HG02884 (cell line): ENCODE results near the gene PLD3.
"Not testable (repeated sequence)": the region's sequence is repeated elsewhere in the genome, so short reads cannot be mapped to it uniquely, and the experiment has no call there.

Source experiments
- ATAC-seq: cut with Tn5 transposase; IDR thresholded peaks from one replicate; pipeline ENCODE4 v1.9.1; 2021; ENCODE audit warnings: mild to moderate bottlenecking, moderate library complexity; ENCODE audit not compliant: unreplicated experiment

The PLD3 gene

GRCh38 chr19:40362160-40362559, 13.7 kb downstream of the PLD3 start:
- no peak for ATAC-seq

- no peak for ATAC-seq
These were observed 14.6 kb downstream of the PLD3 start for GRCh38 chr19:40363069-40363468.

DNA sequence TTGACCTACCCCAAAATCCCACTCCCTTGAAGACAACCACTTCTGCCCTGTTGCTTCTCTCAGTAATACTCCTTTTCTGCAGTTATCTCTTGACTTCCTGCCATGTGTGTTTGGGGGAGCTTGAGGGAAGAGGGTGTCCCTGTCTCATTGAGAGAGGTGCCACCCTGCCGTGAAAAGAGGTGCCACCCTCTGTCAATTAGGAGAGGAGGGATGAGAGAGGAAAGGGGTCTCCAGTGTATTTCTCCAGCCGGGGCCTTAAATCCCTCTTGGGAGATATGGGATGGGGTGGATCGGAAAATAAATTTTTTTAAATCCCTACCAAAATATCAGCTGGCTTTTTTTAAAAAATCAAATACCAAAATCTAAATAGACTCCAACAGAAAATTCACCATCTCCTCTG, 16.5 kb downstream of the PLD3 start:
- no peak for ATAC-seq

DNA sequence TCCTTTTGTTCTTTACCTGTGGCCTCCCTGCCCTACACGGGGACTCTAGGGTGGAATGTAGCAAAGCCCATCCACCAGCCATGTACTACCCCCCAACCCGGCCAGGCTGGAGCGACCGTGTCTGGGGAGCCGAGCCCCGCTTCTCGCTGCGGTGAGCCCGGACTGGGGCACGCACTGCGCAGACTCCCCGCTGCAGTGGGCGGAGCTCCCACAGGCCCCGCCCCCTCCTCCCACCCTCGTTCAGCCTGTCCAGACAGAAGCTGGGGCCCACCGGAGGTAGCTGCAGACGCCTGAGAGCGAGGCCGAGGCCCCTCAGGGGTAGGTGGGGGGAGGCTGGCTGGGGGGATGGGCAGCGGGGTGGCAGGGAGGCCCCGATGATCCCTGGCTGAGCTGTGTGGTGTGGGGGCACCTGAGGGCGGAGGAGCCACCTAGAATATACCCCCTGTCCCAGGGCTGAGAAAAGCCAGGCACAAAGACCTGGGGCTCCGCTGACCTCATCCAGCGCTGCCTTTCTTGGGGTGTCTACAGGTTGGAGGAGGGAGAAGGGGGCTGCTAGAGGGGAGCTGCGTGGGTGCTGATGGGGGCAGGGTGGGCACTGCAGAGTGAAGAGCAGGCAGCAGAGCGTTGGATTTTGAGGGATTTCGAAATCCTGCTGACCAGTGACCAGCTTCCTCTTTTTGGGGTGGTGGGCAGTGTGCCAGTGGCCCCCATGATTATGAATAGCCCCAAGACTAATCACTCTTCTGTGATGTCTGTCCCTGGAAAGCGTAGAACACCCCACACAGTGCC, 17.3 kb downstream of the PLD3 start:
- ATAC-seq = no peak

DNA sequence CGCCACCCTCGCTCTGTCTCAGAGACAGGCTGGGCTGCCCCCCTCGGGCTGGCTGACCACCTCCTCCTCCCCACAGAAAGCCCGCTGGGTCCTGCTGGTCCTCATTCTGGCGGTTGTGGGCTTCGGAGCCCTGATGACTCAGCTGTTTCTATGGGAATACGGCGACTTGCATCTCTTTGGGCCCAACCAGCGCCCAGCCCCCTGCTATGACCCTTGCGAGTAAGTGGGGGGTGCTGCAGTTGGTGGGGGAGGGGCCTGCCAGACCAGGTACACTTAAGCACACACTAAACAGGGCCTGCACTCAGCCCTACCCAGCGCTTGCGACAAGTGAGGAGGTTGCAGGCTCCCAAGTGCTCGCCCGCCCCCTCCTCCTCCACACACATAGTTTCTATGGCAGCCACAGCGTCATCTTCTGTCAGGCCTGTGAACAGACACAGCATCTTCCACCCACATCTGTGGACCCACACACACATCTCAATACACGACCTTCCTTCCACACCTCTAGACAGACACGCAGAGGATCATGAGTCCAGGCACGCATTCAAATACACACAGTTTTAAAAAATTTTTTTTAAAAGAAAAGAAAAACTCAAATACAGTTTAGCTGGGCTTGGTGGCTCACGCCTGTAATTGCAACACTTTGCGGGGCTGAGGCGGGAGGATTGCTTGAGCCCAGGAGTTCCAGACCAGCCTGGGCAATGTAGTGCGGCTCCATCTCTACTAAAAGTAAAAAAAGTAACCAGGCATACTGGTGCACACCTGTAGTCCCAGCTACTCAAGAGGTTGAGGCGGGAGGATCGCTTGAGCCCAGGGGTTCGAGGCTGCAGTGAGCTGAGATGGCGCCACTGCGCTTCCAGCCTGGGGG, 18.4 kb downstream of the PLD3 start:
- no peak for ATAC-seq

- no peak for ATAC-seq
These were observed 19.3 kb downstream of the PLD3 start for GRCh38 chr19:40367577-40368434.

DNA sequence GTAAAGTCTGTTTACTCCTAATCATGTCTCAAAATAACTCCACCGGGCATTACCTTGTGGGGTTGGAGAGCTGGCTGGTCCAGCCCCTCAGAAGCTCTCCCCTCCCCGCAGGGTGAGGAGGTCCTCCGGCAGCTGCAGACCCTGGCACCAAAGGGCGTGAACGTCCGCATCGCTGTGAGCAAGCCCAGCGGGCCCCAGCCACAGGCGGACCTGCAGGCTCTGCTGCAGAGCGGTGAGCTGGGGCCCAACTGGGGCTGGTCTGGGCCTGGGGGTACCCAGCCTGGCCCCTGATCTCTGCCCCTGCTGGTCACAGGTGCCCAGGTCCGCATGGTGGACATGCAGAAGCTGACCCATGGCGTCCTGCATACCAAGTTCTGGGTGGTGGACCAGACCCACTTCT, 21.3 kb downstream of the PLD3 start:
- no peak for ATAC-seq

- ATAC-seq = not testable (repeated sequence)
These were observed 21.8 kb downstream of the PLD3 start for GRCh38 chr19:40370253-40370652.

GRCh38 chr19:40370997-40371801, 22.7 kb downstream of the PLD3 start:
- ATAC-seq = no peak

DNA sequence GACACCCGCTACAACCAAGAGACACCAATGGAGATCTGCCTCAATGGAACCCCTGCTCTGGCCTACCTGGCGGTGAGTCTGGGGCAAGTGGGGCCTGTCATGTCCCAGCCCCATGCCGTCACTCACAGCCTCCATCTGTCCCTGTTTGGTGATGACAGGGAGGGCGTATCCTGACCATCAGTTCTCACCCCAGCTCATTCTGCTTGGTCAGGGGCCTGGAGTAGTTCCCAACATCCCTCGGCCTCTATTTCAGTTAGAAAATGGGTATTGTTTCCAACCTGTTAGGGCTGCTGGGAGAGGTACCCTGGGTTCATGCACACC, 23.3 kb downstream of the PLD3 start:
- ATAC-seq = no peak

- ATAC-seq = no peak
These were observed 25.6 kb downstream of the PLD3 start for GRCh38 chr19:40374084-40374483.

GRCh38 chr19:40376286-40376862, 27.9 kb downstream of the PLD3 start:
- no peak for ATAC-seq

GRCh38 chr19:40377876-40378385, 29.4 kb downstream of the PLD3 start:
- no peak for ATAC-seq

DNA sequence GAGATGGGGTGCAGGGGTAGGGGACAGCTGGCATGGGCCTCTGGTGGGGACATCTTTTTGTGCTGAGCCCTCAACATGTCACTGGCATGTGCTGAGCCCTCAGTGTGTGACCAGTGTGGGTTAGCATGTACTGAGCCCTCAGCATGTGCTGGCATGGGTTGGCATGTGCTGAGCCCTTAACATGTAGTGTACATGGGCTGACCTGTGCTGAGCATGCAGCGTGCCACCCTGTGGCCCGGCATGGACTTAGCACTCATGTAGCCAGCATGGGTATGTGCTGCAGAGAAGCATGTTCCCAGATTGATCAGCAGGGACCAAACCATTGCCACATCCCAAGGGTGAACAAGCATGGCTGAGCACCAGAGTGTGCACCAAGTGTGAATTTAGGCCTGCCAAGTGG, 30.0 kb downstream of the PLD3 start:
- ATAC-seq = no peak

DNA sequence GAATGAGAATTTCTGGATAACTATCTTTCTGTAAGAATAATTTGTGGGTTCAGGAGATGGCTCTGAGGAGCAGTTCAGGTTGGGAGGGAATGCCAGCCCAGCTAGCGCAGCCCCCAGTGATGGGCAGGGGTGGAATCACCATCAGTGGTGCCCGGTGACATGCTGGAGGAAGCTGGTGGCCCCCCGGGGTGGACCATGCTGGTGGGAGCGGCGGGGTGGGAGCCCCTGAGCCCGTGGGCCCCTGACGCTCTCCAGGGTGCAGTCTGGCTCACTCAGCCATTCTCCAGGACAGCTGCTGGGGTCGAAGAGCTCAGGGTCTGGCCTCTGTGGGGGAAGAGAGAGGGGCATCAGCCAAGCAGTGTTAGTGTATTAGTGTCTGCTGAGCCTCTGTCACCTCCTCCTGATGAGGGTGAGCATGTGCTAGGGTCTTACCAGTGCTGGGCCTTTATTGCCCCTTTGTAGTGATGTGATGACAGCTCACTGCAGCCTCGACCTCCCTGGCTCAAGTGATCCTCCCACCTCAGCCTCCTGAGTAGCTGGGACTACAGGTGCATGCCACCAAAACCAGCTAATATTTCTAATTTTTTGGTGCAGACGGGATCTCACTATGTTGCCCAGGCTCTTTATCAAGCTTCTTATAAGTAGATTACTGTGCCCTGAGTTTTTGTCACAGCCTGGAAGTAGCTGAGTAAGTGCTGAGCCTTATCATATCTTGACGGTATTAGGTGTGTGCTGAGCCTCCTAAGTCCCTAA, 31.1 kb downstream of the PLD3 start:
- ATAC-seq = no peak

DNA sequence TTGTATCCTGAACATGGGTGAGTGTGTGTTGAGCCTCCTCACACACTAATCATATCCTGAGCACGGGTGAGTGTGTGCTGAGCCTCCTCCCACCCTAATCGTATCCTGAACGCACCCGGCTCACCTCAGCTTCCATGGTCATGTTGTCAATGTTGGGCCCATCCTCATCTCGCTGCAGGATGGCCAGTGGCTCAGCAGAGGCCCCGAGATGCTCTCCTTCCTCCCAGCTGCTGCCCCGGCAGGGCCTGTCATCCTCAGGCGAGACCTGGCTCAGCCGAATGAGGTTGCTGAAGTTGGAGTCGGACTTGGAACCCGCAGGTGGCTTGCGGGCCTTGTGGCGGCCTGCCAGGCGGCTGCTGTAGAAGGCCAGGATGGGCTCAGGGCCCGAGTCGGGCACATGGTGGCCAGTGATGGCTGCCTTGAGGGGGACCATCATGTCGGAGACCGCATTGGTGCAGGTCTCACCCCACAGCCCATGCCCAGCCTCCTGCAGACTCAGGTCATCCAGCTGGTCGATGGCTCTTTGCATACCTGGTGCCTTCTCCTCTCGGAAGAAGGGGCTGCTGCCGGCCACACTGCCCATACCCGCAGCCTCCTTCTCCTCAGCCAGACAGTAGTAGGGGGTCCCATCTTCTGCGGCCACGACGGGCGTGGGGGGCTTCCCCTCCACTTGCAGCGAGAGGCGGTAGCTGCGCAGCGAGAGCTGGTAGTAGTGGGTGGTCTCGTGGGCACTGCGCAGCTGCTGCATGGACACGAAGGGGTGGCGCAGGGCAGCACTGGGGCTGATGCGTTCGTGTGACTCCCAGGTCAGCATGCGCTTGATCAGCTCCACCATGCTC, 31.9 kb downstream of the PLD3 start:
- no peak for ATAC-seq

- ATAC-seq = no peak
These were observed 32.8 kb downstream of the PLD3 start for GRCh38 chr19:40381321-40381720.

GRCh38 chr19:40383668-40384248, 35.3 kb downstream of the PLD3 start:
- ATAC-seq = no peak
